GM18511 (cell line): Measurements from ENCODE around the gene CCR9.

Experiments used
- ATAC-seq: cut with Tn5 transposase; IDR thresholded peaks from one replicate; pipeline ENCODE4 v1.9.1; 2021; ENCODE audit warnings: mild to moderate bottlenecking, moderate library complexity; ENCODE audit not compliant: unreplicated experiment

Gene CCR9

DNA sequence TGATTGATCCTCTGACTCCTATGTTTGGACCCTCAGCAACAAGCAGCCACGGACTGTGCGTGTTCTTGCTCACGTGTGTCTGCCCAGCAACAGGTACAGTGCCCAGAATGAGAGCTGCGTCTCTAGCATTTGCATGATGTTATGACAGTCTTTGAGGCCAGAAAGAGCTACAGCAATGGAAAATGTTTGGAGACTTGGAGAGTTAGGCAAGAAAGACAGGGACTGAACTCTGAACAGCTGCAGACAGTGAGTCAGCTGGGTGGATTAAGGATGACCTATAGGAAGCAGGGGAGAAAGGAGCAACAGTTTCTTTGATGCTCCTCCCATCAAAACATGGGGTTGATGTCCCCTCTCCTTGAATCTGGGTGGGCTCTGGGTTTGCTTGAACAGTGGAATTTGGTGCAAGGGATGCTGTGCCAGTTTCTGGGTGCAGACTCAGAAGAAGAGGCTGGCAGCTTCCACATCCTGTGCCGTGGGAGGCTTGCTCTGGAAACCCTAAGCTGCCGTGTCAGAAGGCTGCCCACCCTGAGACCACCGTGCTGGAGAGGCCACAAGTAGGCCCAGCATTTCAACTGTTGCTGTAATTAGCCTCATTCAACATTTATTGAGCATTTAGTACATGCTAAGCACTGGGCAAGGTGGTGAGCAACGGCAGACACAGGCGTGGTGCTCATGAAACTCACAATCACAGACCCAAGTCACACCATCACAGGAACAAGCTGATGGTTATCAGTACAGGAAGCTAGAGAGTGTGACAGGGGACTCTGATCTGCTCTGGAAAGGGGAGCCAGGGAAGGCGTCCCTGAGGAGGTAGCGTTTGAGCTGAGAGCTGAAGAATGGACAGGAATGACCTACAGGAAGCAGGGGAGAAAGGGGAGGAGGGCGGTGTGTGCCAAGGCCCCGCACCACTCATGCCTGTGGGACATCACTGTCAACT, 21.7 kb downstream of the CCR9 start:
- no peak for ATAC-seq

DNA sequence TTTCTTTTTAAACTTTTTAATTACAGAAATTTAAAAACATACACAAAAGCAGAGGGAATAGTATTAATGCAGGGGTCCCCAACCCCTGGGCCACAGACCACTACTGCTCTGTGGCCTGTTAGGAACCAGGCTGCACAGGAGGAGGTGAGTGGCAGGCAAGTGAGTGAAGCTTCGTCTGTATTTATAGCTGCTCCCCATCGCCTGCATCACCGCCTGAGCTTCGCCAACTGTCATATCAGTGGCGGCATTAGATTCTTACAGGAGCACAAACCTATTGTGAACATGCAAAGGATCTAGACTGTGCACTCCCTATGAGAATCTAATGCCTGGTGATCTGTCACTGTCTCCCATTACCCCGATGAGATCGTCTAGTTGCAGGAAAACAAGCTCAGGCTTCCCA, 22.4 kb downstream of the CCR9 start:
- no peak for ATAC-seq

DNA sequence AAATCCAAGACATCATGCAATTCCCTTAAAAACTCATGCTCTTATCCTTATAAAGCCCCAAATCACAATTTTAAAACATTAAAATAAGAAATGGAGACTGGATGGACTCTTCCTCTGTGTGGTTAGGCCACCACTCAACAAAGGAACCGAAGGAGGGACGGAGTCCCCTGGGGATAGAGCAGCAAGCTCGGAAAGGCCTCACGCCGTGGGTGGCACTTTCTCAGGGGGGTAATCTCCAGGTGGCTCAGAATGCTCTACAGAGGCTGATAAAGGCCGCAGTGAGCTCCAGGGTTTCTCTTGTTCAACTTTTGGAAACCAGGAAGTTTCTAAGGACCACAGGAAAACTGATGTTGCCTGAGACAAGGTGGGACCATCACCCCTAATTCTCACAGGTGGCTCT, 23.2 kb downstream of the CCR9 start:
- no peak for ATAC-seq

DNA sequence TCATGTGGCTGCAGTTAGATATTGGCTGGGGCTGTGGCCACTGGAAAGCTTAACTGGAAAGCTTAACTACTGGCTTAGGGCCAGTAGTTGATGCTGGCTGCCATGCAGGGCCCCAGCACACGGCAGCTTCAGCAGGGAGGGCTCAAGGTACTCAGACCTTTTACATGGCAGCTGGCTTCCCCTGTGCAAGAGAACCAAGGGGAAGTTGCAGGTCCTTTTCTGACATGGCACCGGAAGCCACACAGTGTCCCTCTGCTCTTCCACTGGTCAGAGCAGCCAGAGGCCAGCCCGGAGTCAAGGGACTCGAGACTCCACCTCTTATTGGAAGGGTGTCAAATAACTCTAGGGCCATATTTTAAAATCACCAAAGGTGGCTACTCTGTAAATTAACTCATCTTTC, 24.5 kb downstream of the CCR9 start:
- no peak for ATAC-seq

DNA sequence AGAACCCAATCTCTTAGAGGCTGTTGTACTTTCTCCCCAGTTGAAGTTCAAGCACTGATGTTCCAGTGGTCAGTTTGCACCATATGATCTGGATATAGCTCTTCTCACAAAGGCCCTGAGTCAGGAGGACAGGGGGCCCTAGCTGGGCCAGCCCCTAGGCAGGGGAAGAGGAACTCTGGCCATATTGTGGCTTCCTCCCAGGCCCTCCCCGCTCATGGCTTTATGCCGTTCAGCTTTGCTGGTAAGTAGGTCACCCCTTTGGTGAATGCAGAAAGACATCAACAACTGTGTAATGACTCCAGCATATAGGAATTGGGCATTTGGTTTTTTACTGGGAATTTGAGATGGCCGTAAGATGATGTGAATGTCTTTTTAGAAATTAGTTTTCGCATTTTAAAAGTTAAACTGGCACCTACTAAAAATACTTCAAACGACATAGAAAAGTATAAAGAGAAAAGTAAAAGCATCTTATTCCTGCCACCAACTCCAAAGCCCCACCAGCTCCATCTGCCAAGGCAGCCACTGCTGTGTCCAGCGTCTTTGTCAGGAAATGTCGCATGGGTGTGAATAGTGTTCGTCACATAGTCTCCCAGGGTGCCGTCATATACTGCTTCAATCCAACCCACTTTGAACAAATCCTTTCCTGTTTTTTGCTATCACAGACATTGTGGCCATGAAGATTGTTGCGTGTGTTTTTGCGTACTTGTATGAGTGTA, 25.3 kb downstream of the CCR9 start:
- no peak for ATAC-seq

DNA sequence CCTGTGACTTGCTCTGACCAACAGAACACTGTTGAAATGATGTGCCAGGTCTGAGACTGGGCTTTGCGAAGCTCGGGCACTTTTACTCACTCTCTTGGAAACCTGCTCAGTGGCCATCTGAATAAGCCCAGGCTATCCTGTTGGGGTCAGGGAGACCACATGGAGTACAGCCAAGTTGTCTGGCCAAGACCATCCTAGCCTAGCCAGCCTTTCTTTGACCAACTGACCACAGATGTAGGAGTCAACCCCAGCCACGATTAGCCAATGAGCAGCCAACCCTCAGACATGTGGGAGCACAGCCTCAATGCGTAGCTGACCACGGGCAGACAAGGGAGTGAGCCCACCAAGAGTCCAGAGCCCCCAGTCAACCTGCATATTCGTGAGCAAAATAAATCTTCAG, 26.1 kb downstream of the CCR9 start:
- no peak for ATAC-seq

DNA sequence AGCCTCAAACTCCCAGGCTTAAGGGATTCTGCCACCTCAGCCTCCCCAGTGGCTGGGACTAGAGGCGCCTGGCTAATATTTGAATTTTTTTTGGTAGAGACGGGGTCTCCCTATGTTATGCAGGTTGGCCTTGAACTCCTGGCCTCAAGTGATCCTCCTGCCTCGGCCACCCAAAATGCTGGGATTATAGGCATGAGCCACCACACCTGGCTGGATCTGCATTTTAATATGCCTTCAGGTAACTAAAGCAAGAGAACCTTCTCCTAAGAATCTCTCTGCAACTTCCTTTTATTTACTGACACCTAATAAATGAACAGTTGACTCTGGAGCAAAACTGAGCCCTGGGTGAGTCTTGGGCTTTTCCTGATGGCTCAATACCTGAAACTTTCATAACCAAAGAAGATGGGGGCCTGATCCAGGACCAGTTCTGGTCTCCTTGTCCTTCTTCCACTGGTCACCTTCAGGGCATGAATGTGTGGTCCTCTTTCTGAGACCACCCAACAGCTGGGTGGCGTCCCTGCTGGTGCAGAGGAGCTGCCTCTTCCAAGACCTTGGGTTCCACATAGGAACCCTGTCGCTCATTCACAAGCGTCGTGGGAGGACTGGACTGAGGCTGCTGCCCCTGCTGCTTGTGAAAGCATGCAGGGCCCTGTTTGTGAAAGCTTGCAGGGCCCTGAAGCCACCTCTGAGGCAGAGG, 28.2 kb downstream of the CCR9 start:
- ATAC-seq: no peak

DNA sequence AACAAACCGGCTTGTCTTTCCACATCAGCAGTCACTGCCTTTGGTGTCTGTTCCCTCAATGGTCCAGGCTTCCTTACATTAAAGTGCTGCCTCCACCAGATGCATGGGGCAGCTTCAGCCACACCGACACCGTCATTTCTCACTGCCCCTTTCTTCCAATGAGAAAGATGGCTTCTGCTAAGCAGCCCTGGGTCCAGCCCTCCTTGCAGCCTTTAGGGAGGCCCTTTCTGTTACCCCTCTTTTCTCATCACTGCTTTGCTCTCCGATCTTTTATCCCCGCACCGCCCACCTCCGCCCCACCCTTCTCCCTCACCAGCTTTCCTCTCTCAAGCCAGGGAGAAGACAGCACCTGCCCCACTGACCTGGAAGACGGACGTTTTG, 28.7 kb downstream of the CCR9 start:
- no peak for ATAC-seq

DNA sequence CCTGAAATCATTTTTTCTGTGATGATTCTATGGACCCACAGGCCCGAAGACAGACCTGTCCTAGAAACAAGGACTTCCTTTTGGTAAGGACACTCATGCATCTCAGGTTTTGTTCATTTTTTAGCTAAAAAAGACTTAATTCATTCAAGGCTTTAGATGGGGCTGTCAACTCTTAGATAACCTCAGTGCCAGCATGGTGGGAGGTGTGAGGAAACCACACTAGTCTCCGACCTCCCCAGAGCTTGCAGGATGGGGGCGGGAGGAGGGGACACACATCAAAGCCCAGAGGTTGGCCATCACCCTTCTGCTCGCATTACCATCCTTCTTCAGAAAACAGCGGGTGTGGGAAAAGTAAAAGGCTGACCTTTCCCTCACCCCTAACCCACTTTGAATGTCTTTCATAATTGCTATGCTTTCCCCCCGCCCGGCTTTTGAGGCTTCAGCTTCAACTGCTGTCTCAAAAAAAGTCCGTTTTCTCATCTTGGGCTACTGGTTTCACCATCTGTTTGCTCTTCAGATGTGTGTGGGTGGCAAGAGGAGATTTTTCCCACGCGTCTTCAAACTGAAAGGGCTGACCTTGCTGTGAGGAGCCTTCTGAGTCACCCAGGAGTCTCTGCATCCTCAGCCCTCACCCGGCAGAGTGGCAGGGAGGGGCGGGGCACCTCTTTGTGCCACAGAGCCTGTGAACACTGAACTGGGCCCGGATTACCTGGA, 29.3 kb downstream of the CCR9 start:
- peak; percentile 93 for ATAC-seq

DNA sequence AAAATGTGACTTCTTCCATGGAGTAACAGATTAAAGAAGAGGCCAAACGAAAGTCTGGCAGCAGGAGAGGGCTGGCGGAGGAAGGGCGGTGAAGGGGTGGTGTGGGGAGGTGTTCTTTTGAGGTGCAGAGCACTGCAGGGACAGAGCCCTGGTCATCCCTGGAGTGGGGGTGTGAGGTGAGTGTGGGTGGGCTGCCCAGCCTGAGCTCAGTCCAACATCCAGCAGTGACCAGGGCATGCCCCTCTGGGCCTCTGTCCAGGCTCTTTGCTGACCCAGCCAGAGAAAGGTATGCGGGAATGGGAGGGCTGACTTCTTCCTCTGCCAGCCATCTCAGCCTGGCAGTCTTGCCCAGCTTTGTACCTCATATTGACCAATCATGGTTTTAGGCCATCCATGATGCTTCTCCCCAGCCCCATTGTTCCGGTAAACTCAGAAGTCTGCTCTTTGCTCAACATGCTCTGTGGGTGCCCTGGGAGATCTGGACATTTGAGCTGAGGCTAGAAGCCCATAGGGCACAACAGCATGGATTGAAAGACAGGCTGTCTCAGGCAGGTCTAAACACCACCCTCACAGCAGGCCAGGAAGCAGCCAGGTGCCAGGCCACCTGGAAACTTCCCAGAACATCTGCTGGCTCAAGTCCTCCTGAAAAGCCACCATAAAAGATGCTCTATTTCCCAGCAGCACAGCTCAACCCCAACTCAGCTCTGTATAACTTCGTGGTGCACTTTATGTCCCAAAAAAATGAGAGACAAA, 31.0 kb downstream of the CCR9 start:
- ATAC-seq: no peak

DNA sequence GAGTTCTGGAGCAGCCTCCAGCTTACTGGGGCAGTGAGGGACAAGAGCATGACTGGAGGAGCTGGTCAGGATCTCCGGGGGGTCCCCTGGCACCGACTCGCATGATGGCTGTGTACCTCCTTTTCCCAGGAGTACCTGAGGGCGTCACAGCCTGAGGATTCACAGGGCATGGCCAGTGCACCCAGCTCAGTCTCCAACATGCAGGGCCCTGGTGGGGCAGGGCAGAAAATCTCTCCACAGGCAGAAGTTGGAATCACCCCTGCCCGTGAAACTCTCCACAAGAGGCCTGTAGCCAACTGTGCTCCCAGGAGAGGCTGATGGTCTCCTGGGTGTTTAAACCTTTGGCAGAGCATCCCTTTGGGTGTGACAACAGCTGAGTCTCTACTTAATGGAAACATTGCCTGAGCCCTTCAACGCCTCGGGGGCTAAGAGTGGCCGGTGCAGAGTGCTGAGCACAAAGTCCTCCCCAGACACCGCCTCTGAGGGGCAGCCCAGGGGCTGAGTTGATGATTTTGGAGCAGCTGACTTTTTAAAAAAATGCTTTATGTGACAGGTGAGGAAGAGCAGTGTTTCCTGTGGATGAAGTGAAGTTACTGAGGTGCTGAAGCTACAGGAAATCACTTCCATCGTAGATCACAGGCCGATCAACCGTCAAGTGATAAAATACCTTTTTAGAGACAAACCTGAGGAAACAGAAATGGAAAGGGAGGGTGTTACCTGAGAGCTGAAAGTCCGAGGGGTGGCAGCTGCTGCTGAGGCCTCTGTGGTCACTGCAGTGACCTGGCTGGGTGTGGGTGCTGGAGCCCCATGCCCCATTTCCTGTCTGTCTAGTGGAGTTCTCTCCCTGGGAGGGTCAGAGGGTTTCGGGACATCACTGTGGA, 35.1 kb downstream of the CCR9 start:
- ATAC-seq: no peak

DNA sequence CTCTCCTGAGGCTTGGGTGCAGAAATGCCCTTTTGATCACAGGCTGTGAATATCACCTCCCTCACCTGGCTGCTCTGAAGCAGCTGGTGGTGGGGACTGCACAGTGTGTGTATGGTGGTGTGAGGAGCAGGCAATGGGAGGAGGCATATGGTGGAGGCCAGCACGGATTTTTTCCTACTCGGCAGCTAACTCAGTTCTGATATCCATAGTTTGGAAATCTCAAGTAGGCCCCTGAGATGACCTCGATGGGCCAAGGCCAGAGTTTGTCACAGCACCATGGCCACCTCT, 35.6 kb downstream of the CCR9 start:
- ATAC-seq: no peak

DNA sequence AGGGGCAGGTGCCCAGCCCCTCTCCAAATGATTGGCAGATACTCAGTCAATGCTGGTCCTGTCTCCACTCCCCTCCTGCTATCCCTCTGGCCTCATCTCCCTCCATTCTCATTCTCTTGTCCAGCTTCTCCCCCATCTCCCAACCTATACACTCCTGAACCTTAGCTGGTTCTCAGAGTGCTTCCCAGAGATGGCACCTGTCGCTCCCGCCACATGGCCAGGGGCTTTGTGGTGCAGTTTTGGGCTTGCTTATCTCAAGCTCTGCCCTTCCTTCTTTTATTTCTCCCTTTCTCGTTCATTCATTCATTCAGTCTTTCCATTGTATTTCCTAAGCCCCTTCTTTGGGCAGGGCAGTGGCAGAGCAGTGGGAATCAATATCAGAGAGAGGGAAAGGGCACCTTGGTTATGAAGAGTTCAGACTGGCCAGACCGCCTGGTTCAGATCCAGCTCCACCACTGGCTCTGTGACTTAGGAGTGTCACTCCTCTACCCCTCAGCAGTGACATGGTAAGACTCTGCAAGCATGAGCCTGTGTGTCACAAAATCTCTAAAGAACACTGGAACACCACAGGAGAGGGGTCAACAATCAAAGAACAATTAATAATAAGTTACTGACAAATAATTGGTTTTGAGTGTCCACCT, 36.7 kb downstream of the CCR9 start:
- ATAC-seq: no peak

DNA sequence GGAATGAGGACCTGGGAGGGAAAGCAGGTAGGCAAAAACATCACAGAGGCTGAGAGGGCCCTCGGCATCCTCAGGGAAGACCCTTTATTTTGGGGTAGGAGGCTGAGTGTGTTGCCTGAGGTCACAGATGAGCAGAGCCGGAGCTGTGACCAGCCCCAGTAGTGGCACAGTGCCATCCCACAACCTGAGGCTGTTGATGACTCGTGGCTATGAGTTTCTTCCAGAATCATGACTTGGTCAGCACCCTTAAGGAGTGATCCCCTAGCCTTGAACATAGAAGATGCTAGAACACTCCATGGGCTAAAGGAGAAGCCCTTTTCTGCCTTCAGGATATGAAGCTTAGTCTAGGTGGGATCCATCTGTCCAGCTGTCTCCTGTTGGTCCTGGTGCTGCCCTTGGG, 37.4 kb downstream of the CCR9 start:
- ATAC-seq: no peak

DNA sequence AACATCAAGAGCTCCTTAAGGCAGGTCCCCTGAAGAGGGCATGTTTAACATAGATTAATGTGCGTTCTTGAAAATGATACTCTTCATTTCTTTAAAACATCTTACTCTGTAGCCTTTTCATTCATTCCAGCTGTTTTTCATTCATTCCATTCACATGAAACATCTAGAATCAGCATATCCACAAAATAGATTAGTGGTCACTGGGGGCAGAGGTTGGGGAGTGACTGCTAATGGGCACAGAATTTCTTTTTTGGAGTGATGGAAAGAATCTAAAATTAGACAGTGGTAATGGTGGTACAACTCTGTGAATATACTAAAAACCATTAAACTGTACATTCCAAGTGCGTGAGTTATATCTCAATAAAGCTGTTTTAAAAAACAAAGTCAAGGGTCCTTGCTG, 41.5 kb downstream of the CCR9 start:
- ATAC-seq: no peak

DNA sequence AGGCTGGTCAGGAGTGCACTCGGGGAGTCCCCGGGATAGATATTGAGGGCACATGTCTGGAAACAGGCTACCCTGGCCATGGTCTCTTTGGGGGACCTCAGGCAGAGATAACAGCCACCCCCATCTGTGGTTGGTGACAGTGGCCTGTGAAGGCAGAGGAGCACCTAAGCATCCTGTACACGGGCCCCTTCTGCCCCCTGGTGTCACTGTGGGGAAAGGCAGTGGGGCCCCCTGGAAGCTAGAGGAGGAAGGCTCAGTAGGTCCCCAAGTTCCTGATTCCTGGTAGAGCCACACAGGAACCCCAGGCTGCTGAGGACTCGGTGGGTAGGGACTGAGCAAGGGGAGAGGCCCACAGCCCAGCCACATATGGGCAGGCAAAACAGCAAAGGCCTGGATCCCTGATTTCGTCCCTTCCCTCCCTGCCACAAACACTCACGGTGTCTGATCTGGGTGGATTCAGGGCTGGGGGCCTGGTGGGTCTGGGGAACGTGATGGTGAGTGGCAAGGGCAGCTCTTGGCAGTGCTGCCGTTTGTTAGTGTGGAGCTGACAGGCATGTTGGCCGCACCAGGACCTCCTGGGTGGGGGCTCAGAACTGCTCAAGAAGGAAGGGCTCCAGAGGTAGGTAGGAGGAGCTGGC, 42.8 kb downstream of the CCR9 start:
- no peak for ATAC-seq

DNA sequence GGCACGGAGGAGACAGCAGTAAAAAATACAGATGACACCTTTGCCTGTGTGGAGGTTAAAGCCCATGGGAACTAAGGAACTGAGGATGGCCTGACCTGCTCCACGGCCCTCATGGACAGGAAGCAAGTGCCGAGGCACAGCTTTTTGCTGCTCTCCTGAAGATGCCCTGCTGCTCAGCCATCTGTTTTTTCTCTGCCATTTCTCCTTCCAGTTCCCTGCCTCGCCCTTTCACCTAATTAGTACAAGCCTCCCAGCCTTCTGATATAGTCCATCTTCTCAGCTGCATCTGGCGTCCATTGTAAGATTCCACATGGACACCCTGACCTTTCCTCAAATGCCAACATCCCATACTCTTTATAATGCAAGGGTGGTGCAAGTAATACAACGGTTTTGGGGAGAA, 45.2 kb downstream of the CCR9 start:
- no peak for ATAC-seq

DNA sequence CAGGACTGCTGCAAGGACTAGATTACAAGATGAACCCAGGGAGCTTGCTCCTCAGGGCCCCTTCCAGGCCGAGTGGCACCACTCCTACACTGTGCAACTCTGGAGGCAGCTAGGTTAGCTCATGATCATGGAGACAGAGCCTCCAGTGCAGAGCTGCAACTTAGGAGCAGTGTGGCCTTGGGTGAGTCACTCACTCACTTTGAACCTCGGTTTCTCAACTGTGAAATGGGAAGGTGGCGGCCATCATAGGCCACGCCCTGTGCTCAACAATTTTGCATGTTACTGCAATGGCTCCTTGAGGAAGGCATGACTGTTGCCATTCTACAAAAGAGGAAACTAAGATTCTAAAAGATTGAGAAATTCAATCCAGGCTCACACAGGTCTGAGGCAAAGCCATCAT, 45.8 kb downstream of the CCR9 start:
- ATAC-seq: no peak

DNA sequence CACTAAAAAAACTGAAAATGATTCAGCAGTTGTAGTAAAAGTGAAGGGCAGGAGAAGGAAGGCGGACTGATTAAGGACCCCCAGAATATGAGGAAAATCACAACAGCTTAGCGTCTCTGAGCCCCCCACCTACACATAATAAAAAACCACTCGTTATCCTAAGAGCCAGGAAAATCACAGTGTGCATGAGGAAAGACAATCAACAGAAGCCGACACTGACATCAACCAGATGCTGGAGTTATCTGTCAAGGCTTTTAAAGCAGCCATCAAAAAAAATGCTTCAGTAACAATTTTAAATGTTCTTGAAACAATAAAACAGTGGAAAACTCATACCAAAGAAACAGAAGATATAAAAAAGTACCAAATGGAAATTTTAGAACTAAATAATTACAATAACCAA, 47.2 kb downstream of the CCR9 start:
- ATAC-seq: no peak
